Measurements from ENCODE around the gene ADAMTSL1.

Gene ADAMTSL1

GRCh38 chr9:18683851-18684250 is 209.9 kb downstream of the ADAMTSL1 start:
- DNase-seq (ENCODE audit: low read depth): no peak
- TF ChIP-seq CTCF (conservative IDR thresholded peaks at IDR 0.05; ENCODE audit: low read depth, low read length): no peak
- no peak overlapping the region for H3K4me3 ChIP-seq (ENCODE audit: low read depth, low read length)

GRCh38 chr9:18684593-18685317 is 210.8 kb downstream of the ADAMTSL1 start:
- no peak for TF ChIP-seq CTCF (conservative IDR thresholded peaks at IDR 0.05; ENCODE audit: low read depth, low read length)
- H3K4me3 ChIP-seq (ENCODE audit: low read depth, low read length): no peak overlapping the region
- no peak for DNase-seq (ENCODE audit: low read depth)

GRCh38 chr9:18688581-18689565 is 214.9 kb downstream of the ADAMTSL1 start:
- DNase-seq (ENCODE audit: low read depth): no peak
- no peak overlapping the region for H3K4me3 ChIP-seq (ENCODE audit: low read depth, low read length)
- TF ChIP-seq CTCF (conservative IDR thresholded peaks at IDR 0.05; ENCODE audit: low read depth, low read length): no peak

- DNase-seq (ENCODE audit: low read depth): no peak
- TF ChIP-seq CTCF (conservative IDR thresholded peaks at IDR 0.05; ENCODE audit: low read depth, low read length): no peak
- H3K4me3 ChIP-seq (ENCODE audit: low read depth, low read length): no peak overlapping the region
Measured at GRCh38 chr9:18689921-18690320, 216.0 kb downstream of the ADAMTSL1 start.

- TF ChIP-seq CTCF (conservative IDR thresholded peaks at IDR 0.05; ENCODE audit: low read depth, low read length): no peak
- no peak overlapping the region for H3K4me3 ChIP-seq (ENCODE audit: low read depth, low read length)
- DNase-seq (ENCODE audit: low read depth): no peak
Measured at GRCh38 chr9:18692268-18692667, 218.3 kb downstream of the ADAMTSL1 start.

- no peak overlapping the region for H3K4me3 ChIP-seq (ENCODE audit: low read depth, low read length)
- no peak for DNase-seq (ENCODE audit: low read depth)
- TF ChIP-seq CTCF (conservative IDR thresholded peaks at IDR 0.05; ENCODE audit: low read depth, low read length): no peak
Measured at GRCh38 chr9:18692962-18693361, 219.0 kb downstream of the ADAMTSL1 start.
